Lower leg skin (tissue), 3 donors: ENCODE data around the gene FAM25A.

Experiments
- POLR2A ChIP-seq, 2 donors: fragments of 450-650 bp; IDR thresholded peaks; one replicate each; pipeline ENCODE4 v1.6.1; 2016 to 2017; ENCODE audit warnings: antibody characterized with exemption in 2 of 2, mild to moderate bottlenecking in 1 of 2, moderate library complexity in 1 of 2
- TF ChIP-seq, protein P1 (sequence below), 3 donors: fragments of 450-650 bp; IDR thresholded peaks; one replicate each; pipeline ENCODE4 v1.5.1; 2016; ENCODE audit warnings: antibody characterized with exemption in 3 of 3, mild to moderate bottlenecking in 3 of 3, moderate library complexity in 2 of 3

DNA sequence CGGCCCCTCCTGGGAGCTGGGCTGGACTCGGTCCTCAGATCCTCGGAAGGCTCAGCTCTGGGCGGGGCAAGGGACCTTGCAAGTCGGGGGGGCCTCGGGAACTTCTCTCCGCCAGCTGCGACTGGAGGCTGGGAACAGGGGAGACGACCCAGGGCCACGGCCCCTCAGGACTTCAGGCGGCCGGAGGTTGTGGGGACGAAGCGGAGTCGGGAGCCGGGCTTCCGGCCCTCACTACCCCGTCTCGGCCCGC lies 49.2 kb upstream of the FAM25A start:
- TF ChIP-seq, protein P1, sequence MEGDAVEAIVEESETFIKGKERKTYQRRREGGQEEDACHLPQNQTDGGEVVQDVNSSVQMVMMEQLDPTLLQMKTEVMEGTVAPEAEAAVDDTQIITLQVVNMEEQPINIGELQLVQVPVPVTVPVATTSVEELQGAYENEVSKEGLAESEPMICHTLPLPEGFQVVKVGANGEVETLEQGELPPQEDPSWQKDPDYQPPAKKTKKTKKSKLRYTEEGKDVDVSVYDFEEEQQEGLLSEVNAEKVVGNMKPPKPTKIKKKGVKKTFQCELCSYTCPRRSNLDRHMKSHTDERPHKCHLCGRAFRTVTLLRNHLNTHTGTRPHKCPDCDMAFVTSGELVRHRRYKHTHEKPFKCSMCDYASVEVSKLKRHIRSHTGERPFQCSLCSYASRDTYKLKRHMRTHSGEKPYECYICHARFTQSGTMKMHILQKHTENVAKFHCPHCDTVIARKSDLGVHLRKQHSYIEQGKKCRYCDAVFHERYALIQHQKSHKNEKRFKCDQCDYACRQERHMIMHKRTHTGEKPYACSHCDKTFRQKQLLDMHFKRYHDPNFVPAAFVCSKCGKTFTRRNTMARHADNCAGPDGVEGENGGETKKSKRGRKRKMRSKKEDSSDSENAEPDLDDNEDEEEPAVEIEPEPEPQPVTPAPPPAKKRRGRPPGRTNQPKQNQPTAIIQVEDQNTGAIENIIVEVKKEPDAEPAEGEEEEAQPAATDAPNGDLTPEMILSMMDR (IDR thresholded peaks at IDR 0.05), result no peak
- peak in 1 of 2 donors; percentile 97 for TF ChIP-seq POLR2A (IDR thresholded peaks at IDR 0.05)
